ENCODE data around the gene ZBTB20. TPM values are rescaled to one million over a fixed set of nuclear protein-coding genes. Genes with fewer than 3 reads are reported as not detected.
A peak's percentile ranks its signal among the peaks of the same experiment; 100 is the strongest.

The ZBTB20 gene
- total and polyA plus RNA-seq, 2 experiments from 2014 or later = 15.7 to 37.3 TPM

- Histone ChIP-seq H3K27me3 (no peaks in the 10 kb centered on the region), H3K4me3 (no peak overlapping the region), H3K9me3 (ENCODE audit: low read depth) (no peaks in the 10 kb centered on the region), H3K36me3 (no peaks in the 10 kb centered on the region), H3K27ac (no peak overlapping the region), H3K4me1 (ENCODE audit: low read depth) (peaks cover 4% of the 10 kb centered on the region)
- no peak for TF ChIP-seq CTCF (IDR thresholded peaks at IDR 0.05; ENCODE audit: low read depth, low read length)
- DNase-seq (ENCODE audit: low read depth in 1 of 2, low spot score in 1 of 2) = no peak
Observed at GRCh38 chr3:114329823-114330222, 817.3 kb downstream of the ZBTB20 start.

- Histone ChIP-seq H3K4me3 (no peak overlapping the region), H3K4me1 (ENCODE audit: low read depth) (peaks cover 10% of the 10 kb centered on the region), H3K36me3 (no peaks in the 10 kb centered on the region), H3K27me3 (no peaks in the 10 kb centered on the region), H3K27ac (no peak overlapping the region), H3K9me3 (ENCODE audit: low read depth) (no peaks in the 10 kb centered on the region)
- DNase-seq (ENCODE audit: low read depth in 1 of 2, low spot score in 1 of 2) = no peak
- no peak for TF ChIP-seq CTCF (IDR thresholded peaks at IDR 0.05; ENCODE audit: low read depth, low read length)
Observed at GRCh38 chr3:114328345-114328744, 818.7 kb downstream of the ZBTB20 start.

- peaks cover 12% of the 10 kb centered on the region for H3K4me1 ChIP-seq (ENCODE audit: low read depth)
- H3K27me3 ChIP-seq = no peaks in the 10 kb centered on the region
- H3K27ac ChIP-seq = no peak overlapping the region
- H3K9me3 ChIP-seq (ENCODE audit: low read depth) = no peaks in the 10 kb centered on the region
- no peak for TF ChIP-seq CTCF (IDR thresholded peaks at IDR 0.05; ENCODE audit: low read depth, low read length)
- H3K4me3 ChIP-seq = no peak overlapping the region
- H3K36me3 ChIP-seq = no peaks in the 10 kb centered on the region
- DNase-seq (ENCODE audit: low read depth in 1 of 2, low spot score in 1 of 2) = no peak
Observed at GRCh38 chr3:114327665-114328064, 819.4 kb downstream of the ZBTB20 start.

- Histone ChIP-seq H3K9me3 (ENCODE audit: low read depth) (no peaks in the 10 kb centered on the region), H3K27ac (no peak overlapping the region), H3K36me3 (no peaks in the 10 kb centered on the region), H3K4me1 (ENCODE audit: low read depth) (peaks cover 23% of the 10 kb centered on the region), H3K4me3 (no peak overlapping the region), H3K27me3 (no peaks in the 10 kb centered on the region)
- DNase-seq (ENCODE audit: low read depth in 1 of 2, low spot score in 1 of 2) = no peak
- no peak for TF ChIP-seq CTCF (IDR thresholded peaks at IDR 0.05; ENCODE audit: low read depth, low read length)
Observed at GRCh38 chr3:114323546-114324254, 823.4 kb downstream of the ZBTB20 start.

- Histone ChIP-seq H3K27ac (no peak overlapping the region), H3K4me1 (ENCODE audit: low read depth) (peaks cover 23% of the 10 kb centered on the region), H3K4me3 (no peak overlapping the region), H3K9me3 (ENCODE audit: low read depth) (no peaks in the 10 kb centered on the region), H3K27me3 (no peaks in the 10 kb centered on the region), H3K36me3 (no peaks in the 10 kb centered on the region)
- TF ChIP-seq CTCF (IDR thresholded peaks at IDR 0.05; ENCODE audit: low read depth, low read length) = no peak
- DNase-seq (ENCODE audit: low read depth in 1 of 2, low spot score in 1 of 2) = peak in 1 of 2 donors; percentile 27
Observed at GRCh38 chr3:114320246-114320645, 826.8 kb downstream of the ZBTB20 start.
